Parathyroid adenoma (tissue), 2 donors: ENCODE data around the gene MICALL2.

Experiments used
- H2AFZ ChIP-seq: fragments of 300-600 bp; sonication (generic); one replicate; pipeline ENCODE4 v1.7.0; 2017; ENCODE audit warnings: antibody characterized with exemption, mild to moderate bottlenecking
- H3K27ac ChIP-seq: fragments of 300-600 bp; sonication (generic); one replicate; pipeline ENCODE4 v1.7.0; 2017
- H3K27me3 ChIP-seq: fragments of 300-600 bp; sonication (generic); one replicate; pipeline ENCODE4 v1.7.0; 2017; ENCODE audit warnings: low read length; ENCODE audit not compliant: control insufficient read depth, insufficient read depth
- H3K36me3 ChIP-seq: fragments of 300-600 bp; sonication (generic); one replicate; pipeline ENCODE4 v1.7.0; 2017; ENCODE audit warnings: low read length; ENCODE audit not compliant: control insufficient read depth, insufficient read depth
- H3K4me1 ChIP-seq: fragments of 300-600 bp; sonication (generic); one replicate; pipeline ENCODE4 v1.7.0; 2017; ENCODE audit warnings: control low read depth
- H3K4me2 ChIP-seq: fragments of 300-600 bp; sonication (generic); one replicate; pipeline ENCODE4 v1.7.0; 2017; ENCODE audit warnings: low read length
- H3K4me3 ChIP-seq: fragments of 300-600 bp; sonication (generic); one replicate; pipeline ENCODE4 v1.7.0; 2017; ENCODE audit warnings: low read depth, low read length
- H3K79me2 ChIP-seq: fragments of 300-600 bp; sonication (generic); one replicate; pipeline ENCODE4 v1.7.0; 2017; ENCODE audit warnings: control low read depth
- H3K9ac ChIP-seq: fragments of 300-600 bp; sonication (generic); one replicate; pipeline ENCODE4 v1.7.0; 2017; ENCODE audit warnings: mild to moderate bottlenecking
- H3K9me3 ChIP-seq: fragments of 300-600 bp; sonication (generic); one replicate; pipeline ENCODE4 v1.7.0; 2017; ENCODE audit warnings: low read length; ENCODE audit not compliant: control insufficient read depth
- TF ChIP-seq, protein P1 (sequence below): fragments of 300-600 bp; sonication (generic); IDR thresholded peaks from one replicate; pipeline ENCODE4 v1.7.0; 2017; ENCODE audit warnings: antibody characterized with exemption, mild to moderate bottlenecking
- donor health status: primary hyperparathyroidism.

MICALL2 gene

DNA sequence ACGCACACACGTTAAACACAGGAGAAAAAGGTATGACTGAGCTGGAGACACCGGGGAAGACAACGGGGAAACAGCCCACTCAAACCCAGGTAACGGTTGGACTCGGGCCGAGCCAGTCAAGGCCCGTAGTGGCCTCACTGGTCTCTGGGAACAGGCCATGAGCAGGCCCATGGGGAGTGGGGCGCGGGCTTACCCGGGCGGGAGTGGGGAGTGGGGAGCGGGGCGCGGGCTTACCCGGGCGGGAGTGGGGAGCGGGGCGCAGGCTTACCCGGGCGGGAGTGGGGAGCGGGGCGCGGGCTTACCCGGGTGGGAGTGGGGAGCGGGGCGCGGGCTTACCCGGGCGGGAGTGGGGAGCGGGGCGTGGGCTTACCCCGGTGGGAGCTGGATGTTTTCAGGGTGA, 33.4 kb upstream of the MICALL2 start:
- H3K27me3 ChIP-seq = no peaks in the 10 kb centered on the region
- no peak overlapping the region for H2AFZ ChIP-seq
- no peak overlapping the region for H3K4me2 ChIP-seq
- no peaks in the 10 kb centered on the region for H3K9me3 ChIP-seq
- no peak overlapping the region for H3K27ac ChIP-seq
- H3K4me3 ChIP-seq = no peak overlapping the region
- H3K4me1 ChIP-seq = no peaks in the 10 kb centered on the region
- no peak overlapping the region for H3K9ac ChIP-seq
- no peaks in the 10 kb centered on the region for H3K36me3 ChIP-seq
- TF ChIP-seq, protein P1, sequence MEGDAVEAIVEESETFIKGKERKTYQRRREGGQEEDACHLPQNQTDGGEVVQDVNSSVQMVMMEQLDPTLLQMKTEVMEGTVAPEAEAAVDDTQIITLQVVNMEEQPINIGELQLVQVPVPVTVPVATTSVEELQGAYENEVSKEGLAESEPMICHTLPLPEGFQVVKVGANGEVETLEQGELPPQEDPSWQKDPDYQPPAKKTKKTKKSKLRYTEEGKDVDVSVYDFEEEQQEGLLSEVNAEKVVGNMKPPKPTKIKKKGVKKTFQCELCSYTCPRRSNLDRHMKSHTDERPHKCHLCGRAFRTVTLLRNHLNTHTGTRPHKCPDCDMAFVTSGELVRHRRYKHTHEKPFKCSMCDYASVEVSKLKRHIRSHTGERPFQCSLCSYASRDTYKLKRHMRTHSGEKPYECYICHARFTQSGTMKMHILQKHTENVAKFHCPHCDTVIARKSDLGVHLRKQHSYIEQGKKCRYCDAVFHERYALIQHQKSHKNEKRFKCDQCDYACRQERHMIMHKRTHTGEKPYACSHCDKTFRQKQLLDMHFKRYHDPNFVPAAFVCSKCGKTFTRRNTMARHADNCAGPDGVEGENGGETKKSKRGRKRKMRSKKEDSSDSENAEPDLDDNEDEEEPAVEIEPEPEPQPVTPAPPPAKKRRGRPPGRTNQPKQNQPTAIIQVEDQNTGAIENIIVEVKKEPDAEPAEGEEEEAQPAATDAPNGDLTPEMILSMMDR = no peak
- H3K79me2 ChIP-seq = no peaks in the 10 kb centered on the region

DNA sequence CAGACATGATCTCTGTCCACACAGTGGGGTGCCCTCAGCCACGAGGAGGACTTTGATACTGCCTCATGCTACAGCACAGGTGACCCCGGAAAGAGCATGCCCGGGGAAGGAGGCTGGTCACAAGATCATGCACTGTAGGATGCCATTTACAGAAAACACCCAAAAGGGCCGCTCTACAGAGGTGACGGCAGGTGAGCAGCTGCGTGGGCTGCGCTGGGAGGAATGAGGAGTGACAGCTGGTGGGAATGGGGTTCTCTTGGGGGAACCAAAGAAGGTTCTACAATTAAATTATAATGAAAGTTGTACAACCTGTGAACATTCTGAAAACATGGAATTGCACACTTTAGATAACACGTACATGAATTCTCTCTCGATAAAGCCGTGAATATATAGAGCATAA, 33.0 kb upstream of the MICALL2 start:
- H3K27ac ChIP-seq = no peak overlapping the region
- no peak overlapping the region for H3K9ac ChIP-seq
- no peak overlapping the region for H2AFZ ChIP-seq
- H3K27me3 ChIP-seq = no peaks in the 10 kb centered on the region
- H3K36me3 ChIP-seq = no peaks in the 10 kb centered on the region
- H3K4me1 ChIP-seq = no peaks in the 10 kb centered on the region
- H3K9me3 ChIP-seq = no peaks in the 10 kb centered on the region
- H3K4me3 ChIP-seq = no peak overlapping the region
- H3K4me2 ChIP-seq = no peak overlapping the region
- no peaks in the 10 kb centered on the region for H3K79me2 ChIP-seq
- TF ChIP-seq, protein P1 = no peak

DNA sequence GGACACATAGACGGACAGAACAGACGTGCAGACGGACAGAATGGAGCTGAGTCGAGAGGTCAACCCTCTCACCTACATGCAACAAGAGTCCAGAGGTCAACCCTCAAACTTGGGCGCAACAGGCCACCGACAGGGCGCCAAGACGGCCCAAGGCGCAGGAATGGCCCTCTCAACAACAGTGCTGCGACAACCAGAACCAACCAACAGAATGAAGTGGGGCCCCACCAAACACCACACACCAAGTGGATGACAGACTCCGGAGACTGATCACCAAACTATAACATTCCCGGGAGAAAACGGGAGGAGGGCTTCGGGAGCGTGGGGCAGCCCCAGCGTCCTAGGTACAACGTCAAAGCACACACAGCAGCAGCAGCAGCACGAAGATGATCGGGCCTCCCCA, 31.6 kb upstream of the MICALL2 start:
- no peak overlapping the region for H3K9ac ChIP-seq
- H3K79me2 ChIP-seq = no peaks in the 10 kb centered on the region
- no peak overlapping the region for H2AFZ ChIP-seq
- no peak overlapping the region for H3K27ac ChIP-seq
- no peaks in the 10 kb centered on the region for H3K9me3 ChIP-seq
- no peaks in the 10 kb centered on the region for H3K36me3 ChIP-seq
- no peak overlapping the region for H3K4me3 ChIP-seq
- TF ChIP-seq, protein P1 = no peak
- no peaks in the 10 kb centered on the region for H3K4me1 ChIP-seq
- no peak overlapping the region for H3K4me2 ChIP-seq
- no peaks in the 10 kb centered on the region for H3K27me3 ChIP-seq

DNA sequence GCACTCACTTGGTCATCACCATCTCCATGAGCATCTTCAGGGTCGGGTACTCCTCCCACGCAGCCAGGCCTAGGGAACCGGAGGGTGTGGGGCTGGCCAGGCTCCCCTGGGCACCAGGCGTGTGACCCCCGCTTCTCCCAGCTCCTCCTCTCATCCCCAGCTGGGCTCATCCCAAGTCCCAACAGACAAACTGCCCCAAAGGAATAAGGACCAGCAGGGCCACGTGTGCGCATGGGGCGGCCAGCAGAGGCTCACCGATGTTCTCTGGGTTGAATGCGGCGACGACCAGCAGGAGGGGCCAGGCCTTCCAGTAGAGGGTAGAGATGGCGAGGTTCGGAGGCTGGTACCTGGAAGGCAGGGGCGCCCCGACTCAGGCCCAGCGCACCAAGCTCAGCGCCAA, 30.1 kb upstream of the MICALL2 start:
- Histone ChIP-seq H3K9ac (no peak overlapping the region), H3K9me3 (no peaks in the 10 kb centered on the region), H3K27ac (no peak overlapping the region), H3K4me1 (no peaks in the 10 kb centered on the region), H3K4me3 (no peak overlapping the region), H3K36me3 (no peaks in the 10 kb centered on the region), H3K27me3 (no peaks in the 10 kb centered on the region), H3K79me2 (no peaks in the 10 kb centered on the region), H3K4me2 (no peak overlapping the region), H2AFZ (no peak overlapping the region)
- TF ChIP-seq, protein P1 = no peak

DNA sequence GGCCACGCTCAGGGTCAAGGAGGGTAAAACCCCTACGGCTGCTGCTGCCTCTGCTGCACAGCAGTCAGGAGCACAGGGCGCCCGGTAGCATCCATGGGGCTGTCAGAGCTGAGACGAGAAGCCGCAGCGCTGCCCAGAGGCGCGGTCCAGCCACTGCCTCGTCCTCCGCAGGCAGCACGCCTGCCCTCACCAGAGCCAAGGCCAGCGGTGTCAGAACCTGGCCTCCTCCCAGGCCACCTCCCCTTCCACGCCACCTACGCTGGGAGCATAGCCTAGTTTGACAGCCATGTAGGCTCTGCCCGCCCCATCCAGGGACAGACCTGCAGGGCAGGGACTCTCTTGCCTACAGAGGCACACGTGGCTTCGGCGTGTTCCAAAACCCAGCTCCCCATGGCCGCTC, 28.7 kb upstream of the MICALL2 start:
- no peaks in the 10 kb centered on the region for H3K36me3 ChIP-seq
- H3K9me3 ChIP-seq = no peaks in the 10 kb centered on the region
- no peak overlapping the region for H2AFZ ChIP-seq
- H3K4me2 ChIP-seq = no peak overlapping the region
- no peaks in the 10 kb centered on the region for H3K4me1 ChIP-seq
- H3K27me3 ChIP-seq = no peaks in the 10 kb centered on the region
- H3K4me3 ChIP-seq = no peak overlapping the region
- TF ChIP-seq, protein P1 = no peak
- no peaks in the 10 kb centered on the region for H3K79me2 ChIP-seq
- H3K27ac ChIP-seq = no peak overlapping the region
- H3K9ac ChIP-seq = no peak overlapping the region
